SK-N-SH treated with all-trans-retinoic acid at 6 μM for 48 hours (cell line): Measurements from ENCODE around the gene WFIKKN2.

Experiments used
- ATAC-seq: fragments of 200-7000 bp; cut with Tn5 transposase; 3 replicates; pipeline ENCODE4 v1.9.1; 2020; ENCODE audit warnings: mild to moderate bottlenecking, moderate library complexity
- ARNTL ChIP-seq: fragments of 450-650 bp; formaldehyde crosslinking; IDR thresholded peaks from 2 replicates; pipeline ENCODE4 v1.5.0; 2020; ENCODE audit warnings: low read depth, mild to moderate bottlenecking, moderate library complexity, borderline replicate concordance
- BACH2 ChIP-seq: fragments of 250-450 bp; sonication (Bioruptor Pico); IDR thresholded peaks from 2 replicates; pipeline ENCODE4 v1.9.0; 2021; ENCODE audit warnings: mild to moderate bottlenecking, borderline replicate concordance
- CREB5 ChIP-seq: fragments of 250-450 bp; sonication (Bioruptor Pico); IDR thresholded peaks from 2 replicates; pipeline ENCODE4 v1.5.1; 2020; ENCODE audit warnings: low read depth, mild to moderate bottlenecking, moderate library complexity
- CSRNP3 ChIP-seq: fragments of 250-450 bp; sonication (Bioruptor Pico); IDR thresholded peaks from 2 replicates; pipeline ENCODE4 v1.5.1; 2021; ENCODE audit warnings: mild to moderate bottlenecking, moderate library complexity
- ESRRG ChIP-seq: fragments of 250-450 bp; sonication (Bioruptor Pico); IDR thresholded peaks from 2 replicates; pipeline ENCODE4 v1.6.1; 2021; ENCODE audit warnings: mild to moderate bottlenecking
- GLIS3 ChIP-seq: fragments of 250-450 bp; sonication (Bioruptor Pico); IDR thresholded peaks from 2 replicates; pipeline ENCODE4 v1.5.0; 2020; ENCODE audit warnings: mild to moderate bottlenecking, moderate library complexity
- ISL1 ChIP-seq: fragments of 250-450 bp; sonication (Bioruptor Pico); IDR thresholded peaks from 2 replicates; pipeline ENCODE4 v2.1.2; 2022; ENCODE audit warnings: mild to moderate bottlenecking, moderate library complexity
- OSR1 ChIP-seq: fragments of 250-450 bp; sonication (Bioruptor Pico); IDR thresholded peaks from 2 replicates; pipeline ENCODE4 v1.8.0; 2022; ENCODE audit warnings: moderate library complexity, mild to moderate bottlenecking, inconsistent platforms
- PATZ1 ChIP-seq: fragments of 250-450 bp; sonication (Bioruptor Pico); IDR thresholded peaks from 2 replicates; pipeline ENCODE4 v1.8.0; 2020; ENCODE audit warnings: mild to moderate bottlenecking, moderate library complexity, borderline replicate concordance
- POU6F1 ChIP-seq: fragments of 250-450 bp; sonication (Bioruptor Pico); IDR thresholded peaks from 2 replicates; pipeline ENCODE4 v1.8.0; 2021; ENCODE audit warnings: low read depth, mild to moderate bottlenecking, moderate library complexity, borderline replicate concordance
- PPARA ChIP-seq: fragments of 250-450 bp; sonication (Bioruptor Pico); IDR thresholded peaks from 2 replicates; pipeline ENCODE4 v1.5.0; 2020; ENCODE audit warnings: mild to moderate bottlenecking, borderline replicate concordance
- RARB ChIP-seq: fragments of 250-450 bp; sonication (Bioruptor Pico); IDR thresholded peaks from 2 replicates; pipeline ENCODE4 v1.8.0; 2021; ENCODE audit warnings: mild to moderate bottlenecking, moderate library complexity
- SNAI2 ChIP-seq: fragments of 250-450 bp; sonication (Bioruptor Pico); IDR thresholded peaks from 2 replicates; pipeline ENCODE4 v1.5.0; 2020; ENCODE audit warnings: mild to moderate bottlenecking, moderate library complexity
- TCF4 ChIP-seq: fragments of 250-450 bp; sonication (Bioruptor Pico); IDR thresholded peaks from 2 replicates; pipeline ENCODE4 v1.8.0; 2021; ENCODE audit warnings: mild to moderate bottlenecking, moderate library complexity, borderline replicate concordance
- TOX ChIP-seq: fragments of 250-450 bp; sonication (Bioruptor Pico); IDR thresholded peaks from 2 replicates; pipeline ENCODE4 v1.8.0; 2021; ENCODE audit warnings: mild to moderate bottlenecking, moderate library complexity, borderline replicate concordance
- TSHZ2 ChIP-seq: fragments of 250-450 bp; sonication (Bioruptor Pico); IDR thresholded peaks from 2 replicates; pipeline ENCODE4 v1.5.0; 2020; ENCODE audit warnings: mild to moderate bottlenecking, moderate library complexity
- ZC3H10 ChIP-seq: fragments of 250-450 bp; sonication (Bioruptor Pico); IDR thresholded peaks from 2 replicates; pipeline ENCODE4 v1.5.1; 2021; ENCODE audit warnings: mild to moderate bottlenecking, moderate library complexity
- ZFP3 ChIP-seq: fragments of 250-450 bp; sonication (Bioruptor Pico); IDR thresholded peaks from 2 replicates; pipeline ENCODE4 v1.5.0; 2020; ENCODE audit warnings: mild to moderate bottlenecking, moderate library complexity
- ZFP30 ChIP-seq: fragments of 450-650 bp; formaldehyde crosslinking; IDR thresholded peaks from 2 replicates; pipeline ENCODE4 v1.5.0; 2022; ENCODE audit warnings: mild to moderate bottlenecking, moderate library complexity
- ZNF565 ChIP-seq: fragments of 450-650 bp; formaldehyde crosslinking; conservative IDR thresholded peaks from 2 replicates; pipeline ENCODE4 v1.5.0; 2020; ENCODE audit warnings: low read depth, mild to moderate bottlenecking, moderate library complexity
- ZNF8 ChIP-seq: fragments of 450-650 bp; formaldehyde crosslinking; IDR thresholded peaks from 2 replicates; pipeline ENCODE4 v1.5.0; 2020; ENCODE audit warnings: mild to moderate bottlenecking, moderate library complexity

WFIKKN2 gene

GRCh38 chr17:50787106-50787505, 48.3 kb upstream of the WFIKKN2 start:
- no peak for TF ChIP-seq ISL1 (CRISPR knock-in tag)
- TF ChIP-seq ESRRG (CRISPR knock-in tag) = no peak
- TF ChIP-seq ZNF565 (CRISPR knock-in tag) = no peak
- TF ChIP-seq PATZ1 = no peak
- no peak for TF ChIP-seq TCF4 (CRISPR knock-in tag)
- no peak for TF ChIP-seq PPARA (CRISPR knock-in tag)
- TF ChIP-seq ZFP3 (CRISPR knock-in tag) = no peak
- no peak for TF ChIP-seq TSHZ2
- TF ChIP-seq ZFP30 (CRISPR knock-in tag) = no peak
- no peak for TF ChIP-seq BACH2
- TF ChIP-seq SNAI2 (CRISPR knock-in tag) = no peak
- TF ChIP-seq ZNF8 (CRISPR knock-in tag) = no peak
- no peak for TF ChIP-seq POU6F1 (CRISPR knock-in tag)
- TF ChIP-seq GLIS3 = no peak
- no peak for TF ChIP-seq ZC3H10 (CRISPR knock-in tag)
- TF ChIP-seq OSR1 (CRISPR knock-in tag) = no peak
- TF ChIP-seq CSRNP3 (CRISPR knock-in tag) = no peak
- no peak for TF ChIP-seq RARB
- no peak for ATAC-seq

GRCh38 chr17:50790618-50791017, 44.8 kb upstream of the WFIKKN2 start:
- TF ChIP-seq RARB = no peak
- no peak for TF ChIP-seq ESRRG (CRISPR knock-in tag)
- TF ChIP-seq CSRNP3 (CRISPR knock-in tag) = no peak
- TF ChIP-seq TCF4 (CRISPR knock-in tag) = no peak
- TF ChIP-seq CREB5 (CRISPR knock-in tag) = no peak
- TF ChIP-seq BACH2 = no peak
- no peak for TF ChIP-seq ZNF8 (CRISPR knock-in tag)
- no peak for ATAC-seq

- no peak for ATAC-seq
- TF ChIP-seq TOX = no peak
- no peak for TF ChIP-seq ZFP3 (CRISPR knock-in tag)
- no peak for TF ChIP-seq RARB
- no peak for TF ChIP-seq ESRRG (CRISPR knock-in tag)
- no peak for TF ChIP-seq CREB5 (CRISPR knock-in tag)
- no peak for TF ChIP-seq CSRNP3 (CRISPR knock-in tag)
- TF ChIP-seq ARNTL (CRISPR knock-in tag) = no peak
- no peak for TF ChIP-seq OSR1 (CRISPR knock-in tag)
- TF ChIP-seq ISL1 (CRISPR knock-in tag) = no peak
- no peak for TF ChIP-seq ZNF565 (CRISPR knock-in tag)
- TF ChIP-seq ZNF8 (CRISPR knock-in tag) = no peak
- TF ChIP-seq TCF4 (CRISPR knock-in tag) = no peak
- TF ChIP-seq POU6F1 (CRISPR knock-in tag) = no peak
- no peak for TF ChIP-seq BACH2
- no peak for TF ChIP-seq GLIS3
- TF ChIP-seq SNAI2 (CRISPR knock-in tag) = no peak
Observed at GRCh38 chr17:50792132-50792531, 43.3 kb upstream of the WFIKKN2 start.
